Fibroblast of lung (primary cell): ENCODE data around the gene GRAMD2A. TPM values are rescaled to one million over a fixed set of nuclear protein-coding genes. Genes with fewer than 3 reads are reported as not detected.

Experiments
- DNase-seq, 2 donors: peaks; one replicate each; pipeline versions ENCODE4 v3.0.0 to v3.0.0-alpha.2; 2010; ENCODE audit warnings: low read depth in 2 of 2
- H2AFZ ChIP-seq: 2 replicates; pipeline ENCODE4 v1.5.1; 2012; ENCODE audit warnings: low read length, control low read depth, inconsistent platforms
- H3K27ac ChIP-seq: 2 replicates; pipeline ENCODE4 v1.5.1; 2011; ENCODE audit warnings: low read length, control low read depth; ENCODE audit not compliant: insufficient read depth
- H3K27me3 ChIP-seq: 2 replicates; pipeline ENCODE4 v1.5.1; 2011; ENCODE audit warnings: mild to moderate bottlenecking, low read length; ENCODE audit not compliant: control insufficient read depth, insufficient read depth
- H3K36me3 ChIP-seq: 2 replicates; pipeline ENCODE4 v1.5.1; 2011; ENCODE audit warnings: low read length; ENCODE audit not compliant: control insufficient read depth, insufficient read depth
- H3K4me1 ChIP-seq: 2 replicates; pipeline ENCODE4 v1.5.1; 2011; ENCODE audit warnings: low read length; ENCODE audit not compliant: control insufficient read depth, insufficient read depth; ENCODE audit errors: extremely low read depth
- H3K4me2 ChIP-seq: 2 replicates; pipeline ENCODE4 v1.5.1; 2011; ENCODE audit warnings: low read length, control low read depth; ENCODE audit not compliant: insufficient read depth; ENCODE audit errors: extremely low read depth
- H3K4me3 ChIP-seq, 4 experiments: fragments of 200-600 bp in 1 of 4; sonication (generic) in 1 of 4; replicated peaks in 1 of 4; 2 replicates each; pipeline ENCODE4 v1.5.1; 2011 to 2016; ENCODE audit warnings: low read length in 4 of 4, low read depth in 3 of 4, mild to moderate bottlenecking in 3 of 4, control low read depth in 2 of 4, inconsistent platforms in 1 of 4, mixed read lengths in 1 of 4; ENCODE audit not compliant: insufficient read depth in 1 of 4; ENCODE audit errors: control extremely low read depth in 1 of 4
- H3K79me2 ChIP-seq: 2 replicates; pipeline ENCODE4 v1.5.1; 2012; ENCODE audit warnings: mild to moderate bottlenecking, low read length, inconsistent platforms; ENCODE audit not compliant: control insufficient read depth, insufficient read depth
- H3K9ac ChIP-seq: 2 replicates; pipeline ENCODE4 v1.5.1; 2011; ENCODE audit warnings: mild to moderate bottlenecking, low read length, control low read depth; ENCODE audit not compliant: insufficient read depth
- H3K9me3 ChIP-seq: 2 replicates; pipeline ENCODE4 v1.5.1; 2012; ENCODE audit warnings: low read depth, low read length; ENCODE audit not compliant: control insufficient read depth, insufficient read depth
- H4K20me1 ChIP-seq: 2 replicates; pipeline ENCODE4 v1.5.1; 2011; ENCODE audit warnings: low read length; ENCODE audit not compliant: control insufficient read depth, insufficient read depth; ENCODE audit errors: extremely low read depth
- EZH2 ChIP-seq: IDR thresholded peaks from 2 replicates; pipeline ENCODE4 v1.5.1; 2012; ENCODE audit warnings: low read length, control low read depth, mild to moderate bottlenecking; ENCODE audit errors: missing control alignments
- polyA minus RNA-seq: library from RNA; depleted of rRNA, polyadenylated mRNA; stranded (reverse); fragments of >200 nt; gene quantifications from 2 replicates; pipeline ENCODE4 v1.2.3, GENCODE V29; 2011; ENCODE audit warnings: low replicate concordance
- polyA plus RNA-seq, 2 donors: library from polyadenylated mRNA; depleted of rRNA in 1 of 2; stranded (reverse) in 1 of 2; unstranded in 1 of 2; fragments of >200 nt; gene quantifications; 2 replicates each; pipeline ENCODE4 v1.2.1, GENCODE V29; 2011 to 2012; ENCODE audit warnings: missing spikeins in 1 of 2
- total RNA-seq: library from RNA; depleted of rRNA; stranded (reverse); fragments of >200 nt; gene quantifications from 2 replicates; pipeline ENCODE4 v1.2.1, GENCODE V29; 2014
- TF ChIP-seq, protein P1 (sequence below), 2 donors: IDR thresholded peaks in 1 of 2; conservative IDR thresholded peaks in 1 of 2; 1 replicate in 1 of 2; 2 replicates in 1 of 2; pipeline ENCODE4 v1.5.1; 2011 to 2012; ENCODE audit warnings: low read length in 2 of 2, control low read depth in 1 of 2, inconsistent platforms in 1 of 2, low read depth in 1 of 2, mild to moderate bottlenecking in 1 of 2

Gene GRAMD2A
- total RNA-seq (0.77 and 0.83 TPM in 2 replicates), polyA plus RNA-seq (0.09 and 0.15 TPM in 2 replicates), polyA minus RNA-seq (not detected in 2 replicates)
- 0.16 TPM in 1 of 2 replicates, not detected in the other for polyA plus RNA-seq (2012)

GRCh38 chr15:72197460-72198355 is at the start of gene GRAMD2A:
Gene GRAMD2A (minus strand): TSS chr15:72197787.
- Histone ChIP-seq H3K36me3 (peaks cover 34% of the 10 kb centered on the region), H3K9me3 (no peaks in the 10 kb centered on the region), H3K27me3 (no peaks in the 10 kb centered on the region), H3K9ac (no peak within 1 kb of the TSS), H3K79me2 (no peaks in the 10 kb centered on the region), H3K4me3 (peak within 1 kb of the TSS in 2 of 4 experiments; percentile 23 to 41), H3K4me1 (no peaks in the 10 kb centered on the region), H2AFZ (no peak within 1 kb of the TSS), H3K4me2 (no peak within 1 kb of the TSS), H4K20me1 (no peaks in the 10 kb centered on the region), H3K27ac (no peak within 1 kb of the TSS)
- TF ChIP-seq, protein P1, sequence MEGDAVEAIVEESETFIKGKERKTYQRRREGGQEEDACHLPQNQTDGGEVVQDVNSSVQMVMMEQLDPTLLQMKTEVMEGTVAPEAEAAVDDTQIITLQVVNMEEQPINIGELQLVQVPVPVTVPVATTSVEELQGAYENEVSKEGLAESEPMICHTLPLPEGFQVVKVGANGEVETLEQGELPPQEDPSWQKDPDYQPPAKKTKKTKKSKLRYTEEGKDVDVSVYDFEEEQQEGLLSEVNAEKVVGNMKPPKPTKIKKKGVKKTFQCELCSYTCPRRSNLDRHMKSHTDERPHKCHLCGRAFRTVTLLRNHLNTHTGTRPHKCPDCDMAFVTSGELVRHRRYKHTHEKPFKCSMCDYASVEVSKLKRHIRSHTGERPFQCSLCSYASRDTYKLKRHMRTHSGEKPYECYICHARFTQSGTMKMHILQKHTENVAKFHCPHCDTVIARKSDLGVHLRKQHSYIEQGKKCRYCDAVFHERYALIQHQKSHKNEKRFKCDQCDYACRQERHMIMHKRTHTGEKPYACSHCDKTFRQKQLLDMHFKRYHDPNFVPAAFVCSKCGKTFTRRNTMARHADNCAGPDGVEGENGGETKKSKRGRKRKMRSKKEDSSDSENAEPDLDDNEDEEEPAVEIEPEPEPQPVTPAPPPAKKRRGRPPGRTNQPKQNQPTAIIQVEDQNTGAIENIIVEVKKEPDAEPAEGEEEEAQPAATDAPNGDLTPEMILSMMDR (conservative IDR thresholded peaks at IDR 0.05 in 1 of 2, IDR thresholded peaks at IDR 0.05 in 1 of 2; ENCODE audit: low read depth in 1 of 2, low read length in 2 of 2): no peak
- TF ChIP-seq EZH2: no peak
- peak; percentile 12 to 55 for DNase-seq

- Histone ChIP-seq H3K9ac (no peak overlapping the region), H3K4me2 (no peak overlapping the region), H2AFZ (no peak overlapping the region), H3K79me2 (no peaks in the 10 kb centered on the region), H3K9me3 (no peaks in the 10 kb centered on the region), H3K4me1 (peaks cover 3% of the 10 kb centered on the region), H3K36me3 (peaks cover 4% of the 10 kb centered on the region), H4K20me1 (no peaks in the 10 kb centered on the region), H3K4me3 (no peak overlapping the region), H3K27me3 (no peaks in the 10 kb centered on the region), H3K27ac (no peak overlapping the region)
- no peak for DNase-seq
- TF ChIP-seq, protein P1 (conservative IDR thresholded peaks at IDR 0.05 in 1 of 2, IDR thresholded peaks at IDR 0.05 in 1 of 2; ENCODE audit: low read depth in 1 of 2, low read length in 2 of 2): no peak
- TF ChIP-seq EZH2: no peak
Measured at GRCh38 chr15:72242775-72243370, 45.3 kb upstream of the GRAMD2A start.

DNA sequence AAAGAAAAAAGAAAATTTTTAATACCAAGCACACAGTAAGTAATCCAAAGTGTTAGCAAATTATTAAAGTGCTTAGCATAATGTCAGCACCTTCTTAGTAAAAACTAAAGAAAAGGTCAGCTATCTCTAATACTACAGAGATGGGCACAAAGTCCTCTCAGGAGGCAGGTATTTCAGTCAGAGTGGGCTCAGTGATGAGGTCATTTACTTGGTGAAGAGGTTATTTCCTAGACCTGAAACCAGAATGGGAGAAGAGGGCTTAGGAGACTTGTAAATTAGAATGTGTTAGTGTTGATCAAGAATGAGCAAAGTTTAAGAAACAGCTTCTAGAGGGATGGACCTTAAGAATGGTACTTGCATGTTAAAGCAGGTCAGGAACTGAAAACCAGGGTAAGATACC is 42.1 kb upstream of the GRAMD2A start:
- Histone ChIP-seq H3K9me3 (no peaks in the 10 kb centered on the region), H3K27ac (no peak overlapping the region), H3K36me3 (peaks cover 4% of the 10 kb centered on the region), H3K4me3 (no peak overlapping the region), H3K79me2 (peaks cover 11% of the 10 kb centered on the region), H3K27me3 (no peaks in the 10 kb centered on the region), H3K4me2 (no peak overlapping the region), H2AFZ (no peak overlapping the region), H3K4me1 (peaks cover 15% of the 10 kb centered on the region), H3K9ac (no peak overlapping the region), H4K20me1 (no peaks in the 10 kb centered on the region)
- TF ChIP-seq EZH2: no peak
- TF ChIP-seq, protein P1 (conservative IDR thresholded peaks at IDR 0.05 in 1 of 2, IDR thresholded peaks at IDR 0.05 in 1 of 2; ENCODE audit: low read depth in 1 of 2, low read length in 2 of 2): no peak
- DNase-seq: no peak
